Measurements from ENCODE around the gene SHTN1. TPM values are rescaled to one million over a fixed set of nuclear protein-coding genes. Genes with fewer than 3 reads are reported as not detected.

The SHTN1 gene
- polyA plus RNA-seq, 1 donor (not counting 4 experiments of a cell fraction or from before 2014, with no cell fraction given) = 21.3 TPM

GRCh38 chr10:116864436-116864835 is 140.6 kb downstream of the SHTN1 start:
- Histone ChIP-seq H3K9ac (ENCODE audit: control insufficient read depth, extremely low read depth, insufficient read depth, low read length) (no peak overlapping the region), H3K79me2 (ENCODE audit: control insufficient read depth, insufficient read depth, low read length) (no peaks in the 10 kb centered on the region), H3K27ac (ENCODE audit: control insufficient read depth, insufficient read depth, low read length) (no peak overlapping the region), H3K4me3 (ENCODE audit: control insufficient read depth in 2 of 3, extremely low read depth in 1 of 3, insufficient read depth in 2 of 3, low read depth in 1 of 3, low read length in 3 of 3) (no peak overlapping the region), H3K4me2 (ENCODE audit: control insufficient read depth, extremely low read depth, insufficient read depth, low read depth, low read length) (no peak overlapping the region), H3K4me1 (ENCODE audit: control insufficient read depth, extremely low read depth, insufficient read depth, low read length) (peaks cover 14% of the 10 kb centered on the region), H3K27me3 (ENCODE audit: control insufficient read depth, extremely low read depth, insufficient read depth, low read length) (no peaks in the 10 kb centered on the region), H2AFZ (ENCODE audit: control insufficient read depth, low read length) (no peak overlapping the region), H3K9me1 (ENCODE audit: control insufficient read depth, extremely low read depth, insufficient read depth, low read length) (no peaks in the 10 kb centered on the region), H3K9me3 (ENCODE audit: control insufficient read depth, low read depth, low read length) (no peaks in the 10 kb centered on the region), H3K36me3 (ENCODE audit: control insufficient read depth in 2 of 2, extremely low read depth in 1 of 2, insufficient read depth in 2 of 2, low read length in 2 of 2) (no peaks in the 10 kb centered on the region), H4K20me1 (ENCODE audit: control insufficient read depth, extremely low read depth, insufficient read depth, low read length) (no peaks in the 10 kb centered on the region)
- DNase-seq (ENCODE audit: low read depth, low spot score) (no peak), FAIRE-seq (no peak)
- dilution Hi-C loops (cut with MboI; ENCODE audit: extremely low pct_ligation_motif_present, low sequenced_read_pairs) = no loop called here
- TF ChIP-seq EZH2 (IDR thresholded peaks at IDR 0.05; ENCODE audit: low read length) = no peak
- TF ChIP-seq, protein P1, sequence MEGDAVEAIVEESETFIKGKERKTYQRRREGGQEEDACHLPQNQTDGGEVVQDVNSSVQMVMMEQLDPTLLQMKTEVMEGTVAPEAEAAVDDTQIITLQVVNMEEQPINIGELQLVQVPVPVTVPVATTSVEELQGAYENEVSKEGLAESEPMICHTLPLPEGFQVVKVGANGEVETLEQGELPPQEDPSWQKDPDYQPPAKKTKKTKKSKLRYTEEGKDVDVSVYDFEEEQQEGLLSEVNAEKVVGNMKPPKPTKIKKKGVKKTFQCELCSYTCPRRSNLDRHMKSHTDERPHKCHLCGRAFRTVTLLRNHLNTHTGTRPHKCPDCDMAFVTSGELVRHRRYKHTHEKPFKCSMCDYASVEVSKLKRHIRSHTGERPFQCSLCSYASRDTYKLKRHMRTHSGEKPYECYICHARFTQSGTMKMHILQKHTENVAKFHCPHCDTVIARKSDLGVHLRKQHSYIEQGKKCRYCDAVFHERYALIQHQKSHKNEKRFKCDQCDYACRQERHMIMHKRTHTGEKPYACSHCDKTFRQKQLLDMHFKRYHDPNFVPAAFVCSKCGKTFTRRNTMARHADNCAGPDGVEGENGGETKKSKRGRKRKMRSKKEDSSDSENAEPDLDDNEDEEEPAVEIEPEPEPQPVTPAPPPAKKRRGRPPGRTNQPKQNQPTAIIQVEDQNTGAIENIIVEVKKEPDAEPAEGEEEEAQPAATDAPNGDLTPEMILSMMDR (optimal IDR thresholded peaks at IDR 0.05 in 1 of 3, IDR thresholded peaks at IDR 0.05 in 1 of 3, conservative IDR thresholded peaks at IDR 0.05 in 1 of 3; ENCODE audit: extremely low read depth in 1 of 3, insufficient read depth in 2 of 3, low read length in 3 of 3) = no peak

GRCh38 chr10:116861796-116862195 is 143.2 kb downstream of the SHTN1 start:
- Histone ChIP-seq H4K20me1 (ENCODE audit: control insufficient read depth, extremely low read depth, insufficient read depth, low read length) (no peaks in the 10 kb centered on the region), H3K27ac (ENCODE audit: control insufficient read depth, insufficient read depth, low read length) (no peak overlapping the region), H3K27me3 (ENCODE audit: control insufficient read depth, extremely low read depth, insufficient read depth, low read length) (no peaks in the 10 kb centered on the region), H3K9me3 (ENCODE audit: control insufficient read depth, low read depth, low read length) (no peaks in the 10 kb centered on the region), H3K36me3 (ENCODE audit: control insufficient read depth in 2 of 2, extremely low read depth in 1 of 2, insufficient read depth in 2 of 2, low read length in 2 of 2) (no peaks in the 10 kb centered on the region), H2AFZ (ENCODE audit: control insufficient read depth, low read length) (no peak overlapping the region), H3K4me3 (ENCODE audit: control insufficient read depth in 2 of 3, extremely low read depth in 1 of 3, insufficient read depth in 2 of 3, low read depth in 1 of 3, low read length in 3 of 3) (no peak overlapping the region), H3K79me2 (ENCODE audit: control insufficient read depth, insufficient read depth, low read length) (no peaks in the 10 kb centered on the region), H3K9me1 (ENCODE audit: control insufficient read depth, extremely low read depth, insufficient read depth, low read length) (no peaks in the 10 kb centered on the region), H3K4me1 (ENCODE audit: control insufficient read depth, extremely low read depth, insufficient read depth, low read length) (no peaks in the 10 kb centered on the region), H3K9ac (ENCODE audit: control insufficient read depth, extremely low read depth, insufficient read depth, low read length) (no peak overlapping the region), H3K4me2 (ENCODE audit: control insufficient read depth, extremely low read depth, insufficient read depth, low read depth, low read length) (no peak overlapping the region)
- TF ChIP-seq EZH2 (IDR thresholded peaks at IDR 0.05; ENCODE audit: low read length) = no peak
- TF ChIP-seq, protein P1 (optimal IDR thresholded peaks at IDR 0.05 in 1 of 3, IDR thresholded peaks at IDR 0.05 in 1 of 3, conservative IDR thresholded peaks at IDR 0.05 in 1 of 3; ENCODE audit: extremely low read depth in 1 of 3, insufficient read depth in 2 of 3, low read length in 3 of 3) = no peak
- DNase-seq (ENCODE audit: low read depth, low spot score) (no peak), FAIRE-seq (no peak)
- dilution Hi-C loops (cut with MboI; ENCODE audit: extremely low pct_ligation_motif_present, low sequenced_read_pairs) = no loop called here

Measured in keratinocyte (primary cell).